IMR-90 (cell line): ENCODE measurements around the gene ALK. TPM values are rescaled to one million over a fixed set of nuclear protein-coding genes. Genes with fewer than 3 reads are reported as not detected.

ENCODE experiments used
- ATAC-seq: fragments of 200-7000 bp; cut with Tn5 transposase; 2 replicates; pipeline ENCODE4 v1.9.1; 2020; ENCODE audit warnings: low read depth, mild to moderate bottlenecking, moderate library complexity
- BruUV-seq: library from RNA; stranded (reverse); fragments of 400-500 nt; replicated peaks from 2 replicates; lab custom pipeline; 2021; lab: Mats Ljungman, UMichigan
- CTCF ChIA-PET: fragments of 300-600 bp; formaldehyde crosslinking; extraction: SDS; loops from one replicate; lab custom pipeline; 2021; ENCODE audit warnings: antibody characterized with exemption; lab: Yijun Ruan, JAX
- POLR2A ChIA-PET: fragments of 300-600 bp; sonication (Branson Sonifier 250); formaldehyde crosslinking; loops from one replicate; lab custom pipeline; 2022; ENCODE audit warnings: antibody characterized with exemption; ENCODE audit not compliant: unreplicated experiment; lab: Charles Lee
- DNase-seq: peaks from one replicate; pipeline ENCODE4 v3.0.0; 2013
- H2AFZ ChIP-seq: replicated peaks from 2 replicates; pipeline ENCODE3; 2013; ENCODE audit warnings: low read length, mild to moderate bottlenecking; ENCODE audit not compliant: poor library complexity
- H2AK5ac ChIP-seq: 2 replicates; pipeline ENCODE4 v1.6.1; 2013; ENCODE audit warnings: low read depth, low read length, inconsistent platforms
- H2AK9ac ChIP-seq: replicated peaks from 2 replicates; pipeline ENCODE3; 2013; ENCODE audit warnings: mild to moderate bottlenecking, low read depth, low read length, moderate library complexity; ENCODE audit not compliant: poor library complexity
- H2BK120ac ChIP-seq: 2 replicates; pipeline ENCODE4 v1.6.1; 2013; ENCODE audit warnings: low read depth, low read length, inconsistent platforms
- H2BK15ac ChIP-seq: 3 replicates; pipeline ENCODE4 v1.6.1; 2013; ENCODE audit warnings: low read depth, low read length, inconsistent platforms
- H2BK20ac ChIP-seq: 2 replicates; pipeline ENCODE4 v1.6.1; 2013; ENCODE audit warnings: low read depth, mild to moderate bottlenecking, inconsistent platforms, low read length, moderate library complexity
- H2BK5ac ChIP-seq: 2 replicates; pipeline ENCODE4 v1.6.1; 2013; ENCODE audit warnings: mild to moderate bottlenecking, low read depth, low read length, inconsistent platforms; ENCODE audit not compliant: poor library complexity, severe bottlenecking
- H3K14ac ChIP-seq: replicated peaks from 2 replicates; pipeline ENCODE4 v1.6.1; 2013; ENCODE audit warnings: low read depth, low read length, inconsistent platforms
- H3K18ac ChIP-seq: 2 replicates; pipeline ENCODE4 v1.6.1; 2013; ENCODE audit warnings: low read depth, low read length, control low read depth
- H3K23ac ChIP-seq: 2 replicates; pipeline ENCODE4 v1.6.1; 2013; ENCODE audit warnings: low read depth, low read length, inconsistent platforms
- H3K27ac ChIP-seq: 2 replicates; pipeline ENCODE4 v1.5.1; 2013; ENCODE audit warnings: mild to moderate bottlenecking, control low read depth, low read length; ENCODE audit not compliant: insufficient read depth
- H3K27me3 ChIP-seq: 2 replicates; pipeline ENCODE4 v1.6.1; 2013; ENCODE audit warnings: low read length; ENCODE audit not compliant: control insufficient read depth, insufficient read depth
- H3K36me3 ChIP-seq: 2 replicates; pipeline ENCODE4 v1.6.1; 2013; ENCODE audit warnings: low read length, mixed read lengths; ENCODE audit not compliant: control insufficient read depth, insufficient read depth
- H3K4ac ChIP-seq: 2 replicates; pipeline ENCODE4 v1.6.1; 2013; ENCODE audit warnings: low read depth, low read length, inconsistent platforms
- H3K4me1 ChIP-seq: 2 replicates; pipeline ENCODE4 v1.6.1; 2013; ENCODE audit warnings: low read length, mixed read lengths; ENCODE audit not compliant: control insufficient read depth, insufficient read depth
- H3K4me2 ChIP-seq: 2 replicates; pipeline ENCODE4 v1.6.1; 2013; ENCODE audit warnings: low read depth, mild to moderate bottlenecking, control low read depth, low read length, moderate library complexity
- H3K4me3 ChIP-seq: 2 replicates; pipeline ENCODE4 v1.5.1; 2013; ENCODE audit warnings: low read depth, mild to moderate bottlenecking, control low read depth, low read length, moderate library complexity; ENCODE audit not compliant: insufficient read depth
- H3K56ac ChIP-seq: 2 replicates; pipeline ENCODE4 v1.6.1; 2013; ENCODE audit warnings: low read length, inconsistent platforms; ENCODE audit not compliant: insufficient read depth; ENCODE audit errors: extremely low read depth
- H3K79me1 ChIP-seq, 2 experiments: 2 replicates each; pipeline ENCODE4 v1.6.1; 2013; ENCODE audit warnings: low read length in 2 of 2, inconsistent platforms in 1 of 2, low read depth in 1 of 2
- H3K9ac ChIP-seq: 2 replicates; pipeline ENCODE4 v1.6.1; 2013; ENCODE audit warnings: low read depth, low read length, control low read depth
- H3K9me1 ChIP-seq: 2 replicates; pipeline ENCODE4 v1.6.1; 2013; ENCODE audit warnings: low read length, inconsistent platforms; ENCODE audit not compliant: insufficient read depth
- H3K9me3 ChIP-seq: 2 replicates; pipeline ENCODE4 v1.6.1; 2013; ENCODE audit warnings: low read length; ENCODE audit not compliant: control insufficient read depth, insufficient read depth
- H4K20me1 ChIP-seq: 2 replicates; pipeline ENCODE4 v1.6.1; 2013; ENCODE audit warnings: low read length, inconsistent platforms; ENCODE audit not compliant: insufficient read depth
- H4K5ac ChIP-seq: 2 replicates; pipeline ENCODE4 v1.6.1; 2013; ENCODE audit warnings: mild to moderate bottlenecking, low read depth, low read length, control low read depth
- H4K8ac ChIP-seq, 2 experiments: 2 replicates each; pipeline ENCODE4 v1.6.1; 2013; ENCODE audit warnings: low read depth in 2 of 2, low read length in 2 of 2, control low read depth in 1 of 2, inconsistent platforms in 1 of 2
- H4K91ac ChIP-seq: 2 replicates; pipeline ENCODE4 v1.6.1; 2013; ENCODE audit warnings: low read depth, low read length, inconsistent platforms; ENCODE audit not compliant: insufficient read depth
- BHLHE40 ChIP-seq: fragments of 150-350 bp; IDR thresholded peaks from 2 replicates; pipeline ENCODE4 v1.6.1; 2016; ENCODE audit warnings: mild to moderate bottlenecking, low read depth, low read length
- CEBPB ChIP-seq: IDR thresholded peaks from 2 replicates; pipeline ENCODE4 v1.6.1; 2012; ENCODE audit warnings: low read depth, low read length, improper control_type of control experiment
- MAFK ChIP-seq: IDR thresholded peaks from 2 replicates; pipeline ENCODE4 v1.6.1; 2012; ENCODE audit warnings: low read depth, low read length, improper control_type of control experiment
- MXI1 ChIP-seq: IDR thresholded peaks from 2 replicates; pipeline ENCODE4 v1.6.1; 2012; ENCODE audit warnings: low read depth, mild to moderate bottlenecking, low read length, moderate library complexity, borderline replicate concordance
- NFE2L2 ChIP-seq: fragments of 150-350 bp; IDR thresholded peaks from 2 replicates; pipeline ENCODE4 v1.6.1; 2016; ENCODE audit warnings: low read depth, mild to moderate bottlenecking, low read length
- RAD21 ChIP-seq: IDR thresholded peaks from 2 replicates; pipeline ENCODE4 v1.6.1; 2012; ENCODE audit warnings: low read length, improper control_type of control experiment
- RCOR1 ChIP-seq: IDR thresholded peaks from 2 replicates; pipeline ENCODE4 v1.6.1; 2012; ENCODE audit warnings: mild to moderate bottlenecking, low read length, improper control_type of control experiment; ENCODE audit not compliant: insufficient replicate concordance
- RFX5 ChIP-seq: IDR thresholded peaks from 2 replicates; pipeline ENCODE4 v1.8.0; 2012; ENCODE audit warnings: low read depth, mild to moderate bottlenecking, low read length, moderate library complexity
- SMC3 ChIP-seq: fragments of 150-350 bp; IDR thresholded peaks from 2 replicates; pipeline ENCODE4 v1.6.1; 2016; ENCODE audit warnings: low read depth, mild to moderate bottlenecking, antibody characterized with exemption, low read length, moderate library complexity
- WGBS, 2 experiments: methylation state at CpG; one replicate each; pipeline versions ENCODE4 v1.1.5 to v1.1.7; 2013; ENCODE audit warnings: missing lambda C conversion rate in 2 of 2; ENCODE audit not compliant: insufficient read length in 1 of 2; ENCODE audit errors: extremely low coverage in 2 of 2; 5-methylcytosine and 5-hydroxymethylcytosine counted together
- dilution Hi-C: fragments of 300-500 bp; cut with HindIII; formaldehyde crosslinking; loops from one replicate; pipeline ENCODE4 v1.14.3; 2018; ENCODE audit warnings: low sequenced_read_pairs; ENCODE audit not compliant: unreplicated experiment
- in situ Hi-C: fragments of 300-500 bp; cut with MboI; formaldehyde crosslinking; loops from 3 replicates; pipeline ENCODE4 v1.14.3; 2019; ENCODE audit warnings: low sequenced_read_pairs, inconsistent platforms, mixed read lengths
- intact Hi-C: fragments of 100-400 bp; cut with micrococcal nuclease; formaldehyde crosslinking; loops from 2 replicates; pipeline ENCODE4 v1.10.0; 2022
- polyA plus RNA-seq, 3 experiments: library from polyadenylated mRNA; depleted of rRNA; stranded (reverse); fragments of >200 nt; gene quantifications; 2 replicates each; pipeline ENCODE4 v1.2.3, GENCODE V29; 2012; ENCODE audit warnings: low replicate concordance in 1 of 3
- total RNA-seq: library from RNA; depleted of rRNA; stranded (reverse); fragments of >200 nt; gene quantifications from 2 replicates; pipeline ENCODE4 v1.2.3, GENCODE V29; 2012
- TF ChIP-seq, protein P1 (sequence below): conservative IDR thresholded peaks from 2 replicates; pipeline ENCODE4 v1.5.1; 2012; ENCODE audit warnings: mild to moderate bottlenecking, low read depth, low read length, improper control_type of control experiment
- TF ChIP-seq, protein P2 (sequence below): fragments of 150-350 bp; IDR thresholded peaks from 2 replicates; pipeline ENCODE4 v1.6.1; 2016; ENCODE audit warnings: low read depth, mild to moderate bottlenecking, low read length, moderate library complexity, borderline replicate concordance

The ALK gene
- total and polyA plus RNA-seq, 2 of the 4 experiments (the other 2 are of a cell fraction): not detected

DNA sequence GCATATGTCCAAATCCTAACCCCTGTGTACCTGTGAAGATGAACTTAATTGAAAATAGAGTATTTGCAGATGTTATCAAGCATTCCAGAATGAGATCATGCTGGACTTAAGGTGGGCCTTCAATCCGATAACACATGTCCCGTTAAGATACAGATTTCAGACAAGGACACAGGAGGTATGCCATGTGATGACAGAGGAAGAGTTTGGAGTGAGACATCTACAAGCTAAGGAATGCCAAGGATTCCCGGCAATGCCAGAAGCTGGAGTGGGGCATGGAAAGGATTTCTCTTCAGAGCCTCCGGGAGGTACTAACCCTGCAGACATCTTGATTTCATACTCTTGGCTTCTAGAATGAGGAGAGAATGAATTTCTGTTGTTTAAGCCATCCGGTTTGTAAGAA is 231.7 kb downstream of the ALK start:
- no peak for ATAC-seq
- dilution Hi-C loops: no loop called here

More for the DNA sequence above, 231.7 kb downstream of the ALK start:
- Histone ChIP-seq H3K36me3 (no peaks in the 10 kb centered on the region), H3K4me2 (no peak overlapping the region), H3K9me1 (no peaks in the 10 kb centered on the region), H3K4me1 (no peaks in the 10 kb centered on the region), H2AK9ac (no peak overlapping the region), H3K4me3 (no peak overlapping the region), H3K9me3 (no peaks in the 10 kb centered on the region), H3K27me3 (peaks cover 12% of the 10 kb centered on the region), H3K56ac (no peak overlapping the region), H3K23ac (no peak overlapping the region), H2BK20ac (no peak overlapping the region), H3K18ac (no peak overlapping the region), H2AK5ac (no peak overlapping the region), H3K4ac (no peak overlapping the region), H4K91ac (no peak overlapping the region), H2BK5ac (no peak overlapping the region), H4K20me1 (no peaks in the 10 kb centered on the region), H4K5ac (no peak overlapping the region), H3K9ac (no peak overlapping the region), H3K27ac (no peak overlapping the region), H4K8ac (no peak overlapping the region), H2AFZ (no peak overlapping the region), H2BK120ac (no peak overlapping the region), H3K14ac (no peak overlapping the region), H3K79me1 (no peaks in the 10 kb centered on the region), H2BK15ac (no peak overlapping the region)
- TF ChIP-seq MXI1 (no peak), RAD21 (no peak), RCOR1 (no peak), SMC3 (no peak), RFX5 (no peak), NFE2L2 (no peak), MAFK (no peak), BHLHE40 (no peak), CEBPB (no peak)
- TF ChIP-seq, protein P1, sequence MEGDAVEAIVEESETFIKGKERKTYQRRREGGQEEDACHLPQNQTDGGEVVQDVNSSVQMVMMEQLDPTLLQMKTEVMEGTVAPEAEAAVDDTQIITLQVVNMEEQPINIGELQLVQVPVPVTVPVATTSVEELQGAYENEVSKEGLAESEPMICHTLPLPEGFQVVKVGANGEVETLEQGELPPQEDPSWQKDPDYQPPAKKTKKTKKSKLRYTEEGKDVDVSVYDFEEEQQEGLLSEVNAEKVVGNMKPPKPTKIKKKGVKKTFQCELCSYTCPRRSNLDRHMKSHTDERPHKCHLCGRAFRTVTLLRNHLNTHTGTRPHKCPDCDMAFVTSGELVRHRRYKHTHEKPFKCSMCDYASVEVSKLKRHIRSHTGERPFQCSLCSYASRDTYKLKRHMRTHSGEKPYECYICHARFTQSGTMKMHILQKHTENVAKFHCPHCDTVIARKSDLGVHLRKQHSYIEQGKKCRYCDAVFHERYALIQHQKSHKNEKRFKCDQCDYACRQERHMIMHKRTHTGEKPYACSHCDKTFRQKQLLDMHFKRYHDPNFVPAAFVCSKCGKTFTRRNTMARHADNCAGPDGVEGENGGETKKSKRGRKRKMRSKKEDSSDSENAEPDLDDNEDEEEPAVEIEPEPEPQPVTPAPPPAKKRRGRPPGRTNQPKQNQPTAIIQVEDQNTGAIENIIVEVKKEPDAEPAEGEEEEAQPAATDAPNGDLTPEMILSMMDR: no peak
- TF ChIP-seq, protein P2, sequence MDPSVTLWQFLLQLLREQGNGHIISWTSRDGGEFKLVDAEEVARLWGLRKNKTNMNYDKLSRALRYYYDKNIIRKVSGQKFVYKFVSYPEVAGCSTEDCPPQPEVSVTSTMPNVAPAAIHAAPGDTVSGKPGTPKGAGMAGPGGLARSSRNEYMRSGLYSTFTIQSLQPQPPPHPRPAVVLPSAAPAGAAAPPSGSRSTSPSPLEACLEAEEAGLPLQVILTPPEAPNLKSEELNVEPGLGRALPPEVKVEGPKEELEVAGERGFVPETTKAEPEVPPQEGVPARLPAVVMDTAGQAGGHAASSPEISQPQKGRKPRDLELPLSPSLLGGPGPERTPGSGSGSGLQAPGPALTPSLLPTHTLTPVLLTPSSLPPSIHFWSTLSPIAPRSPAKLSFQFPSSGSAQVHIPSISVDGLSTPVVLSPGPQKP: no peak
- POLR2A ChIA-PET: no interaction called here
- DNase-seq: no peak
- CTCF ChIA-PET: no interaction called here
- no TSS peak for BruUV-seq
- no CpG with 5 or more reads among the region's 5 CpGs for WGBS, 2 experiments
- in situ Hi-C loops: no loop called here
- intact Hi-C loops: no loop called here
